IMR-90 (cell line): ENCODE data around the gene MRPL38. TPM values are rescaled to one million over a fixed set of nuclear protein-coding genes. Genes with fewer than 3 reads are reported as not detected.

ENCODE experiments used
- ATAC-seq: fragments of 200-7000 bp; cut with Tn5 transposase; 2 replicates; pipeline ENCODE4 v1.9.1; 2020; ENCODE audit warnings: low read depth, mild to moderate bottlenecking, moderate library complexity
- BruUV-seq: library from RNA; stranded (reverse); fragments of 400-500 nt; replicated peaks from 2 replicates; lab custom pipeline; 2021; lab: Mats Ljungman, UMichigan
- CTCF ChIA-PET: fragments of 300-600 bp; formaldehyde crosslinking; extraction: SDS; loops from one replicate; lab custom pipeline; 2021; ENCODE audit warnings: antibody characterized with exemption; lab: Yijun Ruan, JAX
- POLR2A ChIA-PET: fragments of 300-600 bp; sonication (Branson Sonifier 250); formaldehyde crosslinking; loops from one replicate; lab custom pipeline; 2022; ENCODE audit warnings: antibody characterized with exemption; ENCODE audit not compliant: unreplicated experiment; lab: Charles Lee
- DNase-seq: peaks from one replicate; pipeline ENCODE4 v3.0.0; 2013
- H2AFZ ChIP-seq: replicated peaks from 2 replicates; pipeline ENCODE3; 2013; ENCODE audit warnings: low read length, mild to moderate bottlenecking; ENCODE audit not compliant: poor library complexity
- H2AK5ac ChIP-seq: 2 replicates; pipeline ENCODE4 v1.6.1; 2013; ENCODE audit warnings: low read depth, low read length, inconsistent platforms
- H2AK9ac ChIP-seq: replicated peaks from 2 replicates; pipeline ENCODE3; 2013; ENCODE audit warnings: mild to moderate bottlenecking, low read depth, low read length, moderate library complexity; ENCODE audit not compliant: poor library complexity
- H2BK120ac ChIP-seq: 2 replicates; pipeline ENCODE4 v1.6.1; 2013; ENCODE audit warnings: low read depth, low read length, inconsistent platforms
- H2BK15ac ChIP-seq: 3 replicates; pipeline ENCODE4 v1.6.1; 2013; ENCODE audit warnings: low read depth, low read length, inconsistent platforms
- H2BK20ac ChIP-seq: 2 replicates; pipeline ENCODE4 v1.6.1; 2013; ENCODE audit warnings: low read depth, mild to moderate bottlenecking, inconsistent platforms, low read length, moderate library complexity
- H2BK5ac ChIP-seq: 2 replicates; pipeline ENCODE4 v1.6.1; 2013; ENCODE audit warnings: mild to moderate bottlenecking, low read depth, low read length, inconsistent platforms; ENCODE audit not compliant: poor library complexity, severe bottlenecking
- H3K14ac ChIP-seq: replicated peaks from 2 replicates; pipeline ENCODE4 v1.6.1; 2013; ENCODE audit warnings: low read depth, low read length, inconsistent platforms
- H3K18ac ChIP-seq: 2 replicates; pipeline ENCODE4 v1.6.1; 2013; ENCODE audit warnings: low read depth, low read length, control low read depth
- H3K23ac ChIP-seq: 2 replicates; pipeline ENCODE4 v1.6.1; 2013; ENCODE audit warnings: low read depth, low read length, inconsistent platforms
- H3K27ac ChIP-seq: 2 replicates; pipeline ENCODE4 v1.5.1; 2013; ENCODE audit warnings: mild to moderate bottlenecking, control low read depth, low read length; ENCODE audit not compliant: insufficient read depth
- H3K27me3 ChIP-seq: 2 replicates; pipeline ENCODE4 v1.6.1; 2013; ENCODE audit warnings: low read length; ENCODE audit not compliant: control insufficient read depth, insufficient read depth
- H3K36me3 ChIP-seq: 2 replicates; pipeline ENCODE4 v1.6.1; 2013; ENCODE audit warnings: low read length, mixed read lengths; ENCODE audit not compliant: control insufficient read depth, insufficient read depth
- H3K4ac ChIP-seq: 2 replicates; pipeline ENCODE4 v1.6.1; 2013; ENCODE audit warnings: low read depth, low read length, inconsistent platforms
- H3K4me1 ChIP-seq: 2 replicates; pipeline ENCODE4 v1.6.1; 2013; ENCODE audit warnings: low read length, mixed read lengths; ENCODE audit not compliant: control insufficient read depth, insufficient read depth
- H3K4me2 ChIP-seq: 2 replicates; pipeline ENCODE4 v1.6.1; 2013; ENCODE audit warnings: low read depth, mild to moderate bottlenecking, control low read depth, low read length, moderate library complexity
- H3K4me3 ChIP-seq: 2 replicates; pipeline ENCODE4 v1.5.1; 2013; ENCODE audit warnings: low read depth, mild to moderate bottlenecking, control low read depth, low read length, moderate library complexity; ENCODE audit not compliant: insufficient read depth
- H3K56ac ChIP-seq: 2 replicates; pipeline ENCODE4 v1.6.1; 2013; ENCODE audit warnings: low read length, inconsistent platforms; ENCODE audit not compliant: insufficient read depth; ENCODE audit errors: extremely low read depth
- H3K79me1 ChIP-seq, 2 experiments: 2 replicates each; pipeline ENCODE4 v1.6.1; 2013; ENCODE audit warnings: low read length in 2 of 2, inconsistent platforms in 1 of 2, low read depth in 1 of 2
- H3K9ac ChIP-seq: 2 replicates; pipeline ENCODE4 v1.6.1; 2013; ENCODE audit warnings: low read depth, low read length, control low read depth
- H3K9me1 ChIP-seq: 2 replicates; pipeline ENCODE4 v1.6.1; 2013; ENCODE audit warnings: low read length, inconsistent platforms; ENCODE audit not compliant: insufficient read depth
- H3K9me3 ChIP-seq: 2 replicates; pipeline ENCODE4 v1.6.1; 2013; ENCODE audit warnings: low read length; ENCODE audit not compliant: control insufficient read depth, insufficient read depth
- H4K20me1 ChIP-seq: 2 replicates; pipeline ENCODE4 v1.6.1; 2013; ENCODE audit warnings: low read length, inconsistent platforms; ENCODE audit not compliant: insufficient read depth
- H4K5ac ChIP-seq: 2 replicates; pipeline ENCODE4 v1.6.1; 2013; ENCODE audit warnings: mild to moderate bottlenecking, low read depth, low read length, control low read depth
- H4K8ac ChIP-seq, 2 experiments: 2 replicates each; pipeline ENCODE4 v1.6.1; 2013; ENCODE audit warnings: low read depth in 2 of 2, low read length in 2 of 2, control low read depth in 1 of 2, inconsistent platforms in 1 of 2
- H4K91ac ChIP-seq: 2 replicates; pipeline ENCODE4 v1.6.1; 2013; ENCODE audit warnings: low read depth, low read length, inconsistent platforms; ENCODE audit not compliant: insufficient read depth
- ELK1 ChIP-seq: fragments of 150-350 bp; IDR thresholded peaks from 2 replicates; pipeline ENCODE4 v1.6.1; 2016; ENCODE audit warnings: low read depth, mild to moderate bottlenecking, low read length, moderate library complexity, borderline replicate concordance
- MXI1 ChIP-seq: IDR thresholded peaks from 2 replicates; pipeline ENCODE4 v1.6.1; 2012; ENCODE audit warnings: low read depth, mild to moderate bottlenecking, low read length, moderate library complexity, borderline replicate concordance
- POLR2A ChIP-seq: IDR thresholded peaks from 2 replicates; pipeline ENCODE4 v1.6.1; 2012; ENCODE audit warnings: mild to moderate bottlenecking, low read depth, low read length
- WGBS, 2 experiments: methylation state at CpG; one replicate each; pipeline versions ENCODE4 v1.1.5 to v1.1.7; 2013; ENCODE audit warnings: missing lambda C conversion rate in 2 of 2; ENCODE audit not compliant: insufficient read length in 1 of 2; ENCODE audit errors: extremely low coverage in 2 of 2; 5-methylcytosine and 5-hydroxymethylcytosine counted together
- dilution Hi-C: fragments of 300-500 bp; cut with HindIII; formaldehyde crosslinking; loops from one replicate; pipeline ENCODE4 v1.14.3; 2018; ENCODE audit warnings: low sequenced_read_pairs; ENCODE audit not compliant: unreplicated experiment
- in situ Hi-C: fragments of 300-500 bp; cut with MboI; formaldehyde crosslinking; loops from 3 replicates; pipeline ENCODE4 v1.14.3; 2019; ENCODE audit warnings: low sequenced_read_pairs, inconsistent platforms, mixed read lengths
- intact Hi-C: fragments of 100-400 bp; cut with micrococcal nuclease; formaldehyde crosslinking; loops from 2 replicates; pipeline ENCODE4 v1.10.0; 2022
- polyA plus RNA-seq, 3 experiments: library from polyadenylated mRNA; depleted of rRNA; stranded (reverse); fragments of >200 nt; gene quantifications; 2 replicates each; pipeline ENCODE4 v1.2.3, GENCODE V29; 2012; ENCODE audit warnings: low replicate concordance in 1 of 3
- total RNA-seq: library from RNA; depleted of rRNA; stranded (reverse); fragments of >200 nt; gene quantifications from 2 replicates; pipeline ENCODE4 v1.2.3, GENCODE V29; 2012

Gene MRPL38
- total and polyA plus RNA-seq, 2 of the 4 experiments (the other 2 are of a cell fraction), result 13.3 to 42.5 TPM

GRCh38 chr17:75941442-75941819 is 36.7 kb upstream of the MRPL38 start:
- Histone ChIP-seq H4K5ac (no peak overlapping the region), H2BK20ac (no peak overlapping the region), H3K23ac (no peak overlapping the region), H2BK120ac (no peak overlapping the region), H2AK9ac (no peak overlapping the region), H3K4me2 (peak overlapping the region; percentile 92), H3K4ac (no peak overlapping the region), H2AFZ (peak overlapping the region; percentile 76), H2BK15ac (no peak overlapping the region), H3K14ac (peak overlapping the region; percentile 34; the same call in 1 of the 2 replicates), H3K9ac (no peak overlapping the region; the same call in 1 of the 2 replicates), H2AK5ac (no peak overlapping the region), H4K8ac (no peak overlapping the region; a peak in 1 of 4 replicates), H3K4me1 (peaks cover 3% of the 10 kb centered on the region; the same call in 1 of the 2 replicates), H3K27me3 (no peaks in the 10 kb centered on the region), H4K20me1 (no peaks in the 10 kb centered on the region), H3K56ac (no peak overlapping the region), H3K4me3 (peak overlapping the region; percentile 38; the same call in 1 of the 2 replicates), H3K18ac (no peak overlapping the region), H4K91ac (no peak overlapping the region), H3K36me3 (peaks cover 2% of the 10 kb centered on the region), H3K79me1 (peaks cover 5 to 9% of the 10 kb centered on the region in 2 experiments; a peak in 2 of 4 replicates), H2BK5ac (no peak overlapping the region), H3K9me3 (no peaks in the 10 kb centered on the region), H3K27ac (no peak overlapping the region; the same call in 1 of the 2 replicates), H3K9me1 (peaks cover 5% of the 10 kb centered on the region; the same call in 1 of the 2 replicates)
- ChIA-PET CTCF (interaction anchor here (0.5 to 1.0 kb wide), 3 partner anchors 18 to 114 kb away, joined by 3 to 4 read pairs (median 4); no protein-coding TSS in a partner anchor), POLR2A (interaction anchor here (0.6 to 1.0 kb wide), 2 partner anchors 35 to 37 kb away, joined by 3 read pairs; partner anchors contain the start of genes ACOX1 and TEN1)
- BruUV-seq, result no TSS peak
- intact Hi-C loops, result loop anchor here (5.0 kb wide), 1 partner anchor 34 kb away; no protein-coding TSS in a partner anchor
- in situ Hi-C loops, result no loop called here
- TF ChIP-seq ELK1, result no peak
- TF ChIP-seq POLR2A, result no peak
- no peak for TF ChIP-seq MXI1
- DNase-seq (no peak), ATAC-seq (no peak)
- no CpG with 5 or more reads among the region's 6 CpGs for WGBS, 2 experiments
- dilution Hi-C loops, result no loop called here
